Activated CD8-positive, alpha-beta T cell treated with anti-CD3 and anti-CD28 coated beads for 36 hours (primary cell): Measurements from ENCODE around the gene ATXN7L1. TPM values are rescaled to one million over a fixed set of nuclear protein-coding genes. Genes with fewer than 3 reads are reported as not detected.

Experiments
- ATAC-seq: fragments of 200-7000 bp; cut with Tn5 transposase; one replicate; pipeline ENCODE4 v1.10.0; 2021; ENCODE audit warnings: mild to moderate bottlenecking, moderate library complexity
- CTCF ChIA-PET: fragments of 350-600 bp; sonication (Branson Sonifier 250); formaldehyde crosslinking; loops from one replicate; lab custom pipeline; 2021; ENCODE audit warnings: antibody characterized with exemption; lab: Charles Lee
- POLR2A ChIA-PET: fragments of 350-600 bp; sonication (Branson Sonifier 250); formaldehyde crosslinking; loops from one replicate; lab custom pipeline; 2021; ENCODE audit warnings: antibody characterized with exemption; lab: Charles Lee
- DNase-seq: peaks from one replicate; pipeline ENCODE4 v3.0.0-alpha.2; 2020
- H3K27ac Mint-ChIP-seq: one replicate; pipeline ENCODE4 v1.8.0; 2021; ENCODE audit warnings: mild to moderate bottlenecking, mixed read lengths
- H3K27me3 Mint-ChIP-seq: one replicate; pipeline ENCODE4 v1.8.0; 2021; ENCODE audit warnings: mixed read lengths
- H3K36me3 Mint-ChIP-seq: one replicate; pipeline ENCODE4 v1.8.0; 2021; ENCODE audit warnings: low read depth, mixed read lengths
- H3K4me1 Mint-ChIP-seq: one replicate; pipeline ENCODE4 v1.8.0; 2021; ENCODE audit warnings: low read depth, mixed read lengths
- H3K4me3 Mint-ChIP-seq: one replicate; pipeline ENCODE4 v1.8.0; 2021; ENCODE audit warnings: mild to moderate bottlenecking, moderate library complexity, mixed read lengths
- H3K9me3 Mint-ChIP-seq: one replicate; pipeline ENCODE4 v1.8.0; 2021; ENCODE audit warnings: mixed read lengths
- CTCF ChIP-seq: fragments of 200-600 bp; IDR thresholded peaks from one replicate; pipeline ENCODE4 v1.8.0; 2022; ENCODE audit warnings: antibody characterized with exemption, mild to moderate bottlenecking
- intact Hi-C: fragments of 100-400 bp; cut with micrococcal nuclease; formaldehyde crosslinking; loops from one replicate; pipeline ENCODE4 v1.10.0; 2022
- total RNA-seq, 2 experiments: library from RNA; stranded (reverse); gene quantifications; one replicate each; pipeline ENCODE4 v1.2.3, GENCODE V29; 2021

Gene ATXN7L1
- total RNA-seq, 2 experiments from 2014 or later: 4.8 to 5.3 TPM

- H3K27me3 Mint-ChIP-seq: no peaks in the 10 kb centered on the region
- no peaks in the 10 kb centered on the region for H3K4me1 Mint-ChIP-seq
- no peak overlapping the region for H3K27ac Mint-ChIP-seq
- no peak overlapping the region for H3K4me3 Mint-ChIP-seq
- DNase-seq (no peak), ATAC-seq (no peak)
- no peak for TF ChIP-seq CTCF
- peaks cover 2% of the 10 kb centered on the region for H3K36me3 Mint-ChIP-seq
- ChIA-PET POLR2A (no interaction called here), CTCF (no interaction called here)
- intact Hi-C loops: no loop called here
- no peaks in the 10 kb centered on the region for H3K9me3 Mint-ChIP-seq
These were observed 10.1 kb downstream of the ATXN7L1 start for GRCh38 chr7:105866102-105866801.

GRCh38 chr7:105863876-105864275 is 12.5 kb downstream of the ATXN7L1 start:
- Mint-ChIP-seq H3K4me3 (no peak overlapping the region), H3K36me3 (peaks cover 2% of the 10 kb centered on the region), H3K27me3 (no peaks in the 10 kb centered on the region), H3K27ac (no peak overlapping the region), H3K4me1 (no peaks in the 10 kb centered on the region), H3K9me3 (no peaks in the 10 kb centered on the region)
- ATAC-seq: no peak
- POLR2A ChIA-PET: interaction anchor here (0.8 kb wide), 1 partner anchor 63 kb away, joined by 3 read pairs; no protein-coding TSS in a partner anchor
- DNase-seq: no peak
- TF ChIP-seq CTCF: no peak
- intact Hi-C loops: no loop called here
- CTCF ChIA-PET: no interaction called here

GRCh38 chr7:105862770-105863169 is 13.6 kb downstream of the ATXN7L1 start:
- intact Hi-C loops: no loop called here
- no peaks in the 10 kb centered on the region for H3K9me3 Mint-ChIP-seq
- no peak overlapping the region for H3K4me3 Mint-ChIP-seq
- CTCF ChIA-PET: interaction anchor here (1.0 kb wide), 1 partner anchor 206 kb away, joined by 3 read pairs; no protein-coding TSS in a partner anchor
- peaks cover 2% of the 10 kb centered on the region for H3K36me3 Mint-ChIP-seq
- H3K27me3 Mint-ChIP-seq: no peaks in the 10 kb centered on the region
- no peak for DNase-seq
- TF ChIP-seq CTCF: no peak
- H3K4me1 Mint-ChIP-seq: peaks cover 6% of the 10 kb centered on the region
- no peak overlapping the region for H3K27ac Mint-ChIP-seq
- ATAC-seq: no peak
- POLR2A ChIA-PET: no interaction called here

GRCh38 chr7:105862276-105862675 is 14.1 kb downstream of the ATXN7L1 start:
- ChIA-PET POLR2A (no interaction called here), CTCF (interaction anchor here (0.9 to 1.0 kb wide), 2 partner anchors 146 to 206 kb away, joined by 3 read pairs; no protein-coding TSS in a partner anchor)
- ATAC-seq (no peak), DNase-seq (no peak)
- peaks cover 2% of the 10 kb centered on the region for H3K36me3 Mint-ChIP-seq
- H3K27me3 Mint-ChIP-seq: no peaks in the 10 kb centered on the region
- H3K9me3 Mint-ChIP-seq: no peaks in the 10 kb centered on the region
- no peak overlapping the region for H3K4me3 Mint-ChIP-seq
- H3K4me1 Mint-ChIP-seq: peaks cover 10% of the 10 kb centered on the region
- intact Hi-C loops: no loop called here
- H3K27ac Mint-ChIP-seq: no peak overlapping the region
- no peak for TF ChIP-seq CTCF

- H3K4me1 Mint-ChIP-seq: peaks cover 17% of the 10 kb centered on the region
- no peak overlapping the region for H3K27ac Mint-ChIP-seq
- no peaks in the 10 kb centered on the region for H3K36me3 Mint-ChIP-seq
- ATAC-seq (no peak), DNase-seq (no peak)
- POLR2A ChIA-PET: no interaction called here
- CTCF ChIA-PET: no interaction called here
- H3K9me3 Mint-ChIP-seq: no peaks in the 10 kb centered on the region
- TF ChIP-seq CTCF: no peak
- no peak overlapping the region for H3K4me3 Mint-ChIP-seq
- intact Hi-C loops: no loop called here
- H3K27me3 Mint-ChIP-seq: no peaks in the 10 kb centered on the region
These were observed 15.2 kb downstream of the ATXN7L1 start for GRCh38 chr7:105861224-105861623.
